Right atrium auricular region (tissue), 2 donors: Measurements from ENCODE around the gene CAMK4. TPM values are rescaled to one million over a fixed set of nuclear protein-coding genes. Genes with fewer than 3 reads are reported as not detected.

Experiments used
- DNase-seq: peaks from one replicate; pipeline ENCODE4 v3.0.0-alpha.2; 2019; ENCODE audit warnings: low spot score
- H3K27ac ChIP-seq, 2 donors: fragments of 200-600 bp; sonication (generic); 1 replicate in 1 of 2; 2 replicates in 1 of 2; pipeline ENCODE4 v1.5.1; 2016 to 2019
- H3K27me3 ChIP-seq, 2 donors: fragments of 200-600 bp; sonication (generic); one replicate each; pipeline versions ENCODE4 v1.5.1 to v1.6.0; 2017 to 2019
- H3K36me3 ChIP-seq: fragments of 200-600 bp; sonication (generic); one replicate; pipeline ENCODE4 v1.5.1; 2016
- H3K4me1 ChIP-seq, 2 donors: fragments of 200-600 bp; sonication (generic); one replicate each; pipeline versions ENCODE4 v1.5.1 to v1.6.0; 2017 to 2019
- H3K4me3 ChIP-seq, 2 donors: fragments of 200-600 bp; sonication (generic); 1 replicate in 1 of 2; 2 replicates in 1 of 2; pipeline ENCODE4 v1.5.1; 2017 to 2019; ENCODE audit warnings: mild to moderate bottlenecking in 1 of 2, moderate library complexity in 1 of 2
- H3K9me3 ChIP-seq, 2 donors: fragments of 200-600 bp; sonication (generic); one replicate each; pipeline ENCODE4 v1.5.1; 2019
- CTCF ChIP-seq, 2 donors: fragments of 200-600 bp; sonication (generic); IDR thresholded peaks; one replicate each; pipeline ENCODE4 v1.5.1; 2019; ENCODE audit warnings: antibody characterized with exemption in 2 of 2
- total RNA-seq, 2 donors: library from RNA; depleted of rRNA; stranded (reverse); fragments of >200 nt; gene quantifications; one replicate each; pipeline ENCODE4 v1.1.0, GENCODE V29; 2016

CAMK4 gene
- total RNA-seq, 2 donors from 2014 or later = 0.11 to 0.67 TPM

- TF ChIP-seq CTCF (IDR thresholded peaks at IDR 0.05) = no peak
- H3K36me3 ChIP-seq = no peaks in the 10 kb centered on the region
- no peaks in the 10 kb centered on the region for H3K27me3 ChIP-seq
- no peak overlapping the region for H3K4me3 ChIP-seq
- H3K9me3 ChIP-seq = no peaks in the 10 kb centered on the region
- no peak for DNase-seq
- H3K27ac ChIP-seq = no peak overlapping the region
- no peaks in the 10 kb centered on the region for H3K4me1 ChIP-seq
These were observed 6.0 kb downstream of the CAMK4 start for GRCh38 chr5:111229871-111230810.

- DNase-seq = no peak
- Histone ChIP-seq H3K9me3 (no peaks in the 10 kb centered on the region), H3K27me3 (no peaks in the 10 kb centered on the region), H3K4me3 (no peak overlapping the region), H3K36me3 (no peaks in the 10 kb centered on the region), H3K27ac (no peak overlapping the region), H3K4me1 (no peaks in the 10 kb centered on the region)
- no peak for TF ChIP-seq CTCF (IDR thresholded peaks at IDR 0.05)
These were observed 6.9 kb downstream of the CAMK4 start for GRCh38 chr5:111231119-111231518.

- H3K27ac ChIP-seq = no peak overlapping the region
- no peaks in the 10 kb centered on the region for H3K36me3 ChIP-seq
- no peak for TF ChIP-seq CTCF (IDR thresholded peaks at IDR 0.05)
- no peaks in the 10 kb centered on the region for H3K4me1 ChIP-seq
- no peak for DNase-seq
- no peaks in the 10 kb centered on the region for H3K27me3 ChIP-seq
- H3K4me3 ChIP-seq = no peak overlapping the region
- no peaks in the 10 kb centered on the region for H3K9me3 ChIP-seq
These were observed 8.3 kb downstream of the CAMK4 start for GRCh38 chr5:111232311-111233051.

GRCh38 chr5:111233052-111233374 is 8.8 kb downstream of the CAMK4 start:
- Histone ChIP-seq H3K27me3 (no peaks in the 10 kb centered on the region), H3K4me3 (no peak overlapping the region), H3K9me3 (no peaks in the 10 kb centered on the region), H3K4me1 (no peaks in the 10 kb centered on the region), H3K27ac (no peak overlapping the region), H3K36me3 (no peaks in the 10 kb centered on the region)
- no peak for TF ChIP-seq CTCF (IDR thresholded peaks at IDR 0.05)
- DNase-seq = no peak

GRCh38 chr5:111234125-111234524 is 9.9 kb downstream of the CAMK4 start:
- DNase-seq = no peak
- no peak for TF ChIP-seq CTCF (IDR thresholded peaks at IDR 0.05)
- no peak overlapping the region for H3K4me3 ChIP-seq
- H3K27me3 ChIP-seq = no peaks in the 10 kb centered on the region
- H3K27ac ChIP-seq = no peak overlapping the region
- H3K9me3 ChIP-seq = no peaks in the 10 kb centered on the region
- no peaks in the 10 kb centered on the region for H3K36me3 ChIP-seq
- H3K4me1 ChIP-seq = no peaks in the 10 kb centered on the region
